HepG2 (cell line): ENCODE measurements around the gene HDGFL2. TPM values are rescaled to one million over a fixed set of nuclear protein-coding genes. Genes with fewer than 3 reads are reported as not detected.

Source experiments
- ATF6 ChIP-seq: sonication (generic); formaldehyde crosslinking; conservative IDR thresholded peaks from 2 replicates; pipeline ENCODE4 v1.4.0; 2020; ENCODE audit warnings: missing genetic modification reagents
- HHEX ChIP-seq: IDR thresholded peaks from 2 replicates; pipeline ENCODE4 v1.6.1; 2016; ENCODE audit warnings: control low read depth
- HNRNPH1 ChIP-seq: fragments of 200-400 bp; formaldehyde crosslinking; optimal IDR thresholded peaks from 2 replicates; pipeline ENCODE3; 2017; ENCODE audit warnings: mild to moderate bottlenecking, low read depth, low read length
- NFE2L1 ChIP-seq: sonication (generic); formaldehyde crosslinking; IDR thresholded peaks from 2 replicates; pipeline ENCODE4 v1.4.0; 2020; ENCODE audit warnings: missing genetic modification reagents, mild to moderate bottlenecking, borderline replicate concordance
- POGK ChIP-seq: sonication (generic); formaldehyde crosslinking; conservative IDR thresholded peaks from 2 replicates; pipeline ENCODE4 v1.8.0; 2022; ENCODE audit warnings: mild to moderate bottlenecking, moderate library complexity, missing genetic modification reagents
- PRDM10 ChIP-seq: sonication (generic); formaldehyde crosslinking; IDR thresholded peaks from 2 replicates; pipeline ENCODE4 v1.4.0; 2020; ENCODE audit warnings: low read depth, missing genetic modification reagents
- RBAK ChIP-seq: sonication (generic); formaldehyde crosslinking; IDR thresholded peaks from 2 replicates; pipeline ENCODE4 v1.5.1; 2020; ENCODE audit warnings: mild to moderate bottlenecking, missing genetic modification reagents
- SIN3B ChIP-seq: fragments of 150-350 bp; IDR thresholded peaks from 2 replicates; pipeline ENCODE4 v1.6.1; 2014; ENCODE audit warnings: low read length
- ZKSCAN8 ChIP-seq: IDR thresholded peaks from 2 replicates; pipeline ENCODE4 v1.6.1; 2016; ENCODE audit warnings: borderline replicate concordance, missing genetic modification reagents, missing compliant biosample characterization
- ZNF33B ChIP-seq: sonication (generic); formaldehyde crosslinking; IDR thresholded peaks from 2 replicates; pipeline ENCODE4 v1.5.1; 2020; ENCODE audit warnings: mild to moderate bottlenecking, missing genetic modification reagents
- ZNF367 ChIP-seq: sonication (generic); formaldehyde crosslinking; IDR thresholded peaks from 2 replicates; pipeline ENCODE4 v1.4.0; 2020; ENCODE audit warnings: missing genetic modification reagents, borderline replicate concordance
- ZNF503 ChIP-seq: sonication (generic); formaldehyde crosslinking; IDR thresholded peaks from 2 replicates; pipeline ENCODE4 v1.4.0; 2020; ENCODE audit warnings: missing genetic modification reagents
- ZNF510 ChIP-seq: sonication (generic); formaldehyde crosslinking; IDR thresholded peaks from 2 replicates; pipeline ENCODE4 v1.4.0; 2020; ENCODE audit warnings: low read depth, mild to moderate bottlenecking, missing genetic modification reagents
- ZNF569 ChIP-seq: sonication (generic); formaldehyde crosslinking; IDR thresholded peaks from 2 replicates; pipeline ENCODE4 v1.5.0; 2020; ENCODE audit warnings: mild to moderate bottlenecking, missing genetic modification reagents, moderate library complexity, borderline replicate concordance
- ZNF574 ChIP-seq: sonication (generic); formaldehyde crosslinking; IDR thresholded peaks from 2 replicates; pipeline ENCODE4 v1.4.0; 2020; ENCODE audit warnings: missing genetic modification reagents
- ZNF761 ChIP-seq: sonication (generic); formaldehyde crosslinking; conservative IDR thresholded peaks from 2 replicates; pipeline ENCODE4 v1.4.0; 2020; ENCODE audit warnings: mild to moderate bottlenecking, missing genetic modification reagents
- polyA plus RNA-seq, 8 experiments: library from polyadenylated mRNA; depleted of rRNA in 3 of 8; stranded (reverse) in 7 of 8; unstranded in 1 of 8; fragments of >200 nt; fragmentation: Illumina TruSeq in 4 of 8; extraction: Trizol in 4 of 8; gene quantifications; 2 replicates each; pipeline versions ENCODE4 v1.2.1 to v1.2.3, GENCODE V29; 2011 to 2016; ENCODE audit warnings: low read depth in 4 of 8, missing spikeins in 1 of 8, mixed read lengths in 1 of 8; ENCODE audit not compliant: insufficient read depth in 1 of 8
- total RNA-seq, 5 experiments: library from RNA; depleted of rRNA; stranded (reverse); fragments of >200 nt; fragmentation: Illumina TruSeq; extraction: Trizol; gene quantifications; 2 replicates each; pipeline ENCODE4 v1.2.3, GENCODE V29; 2016; ENCODE audit warnings: low read depth in 1 of 5

Gene HDGFL2
- total and polyA plus RNA-seq, 2 of the 13 experiments (the other 11 are each of a cell fraction or from before 2014, with no cell fraction given), result 20.0 to 51.1 TPM

GRCh38 chr19:4534836-4535658 is 63.0 kb downstream of the HDGFL2 start, which contains the start of gene PLIN5 (continued):
- TF ChIP-seq ZNF761 (CRISPR knock-in tag), result no peak
- no peak for TF ChIP-seq ZNF503 (CRISPR knock-in tag)
- TF ChIP-seq ZNF569 (CRISPR knock-in tag), result no peak
- TF ChIP-seq ZNF574 (CRISPR knock-in tag), result no peak
- no peak for TF ChIP-seq ZNF33B (CRISPR knock-in tag)
- TF ChIP-seq HHEX (CRISPR knock-in tag), result no peak
- TF ChIP-seq ZNF510 (CRISPR knock-in tag), result no peak
- no peak for TF ChIP-seq HNRNPH1
- no peak for TF ChIP-seq POGK
- TF ChIP-seq PRDM10 (CRISPR knock-in tag), result no peak
- TF ChIP-seq ATF6 (CRISPR knock-in tag), result no peak
- no peak for TF ChIP-seq NFE2L1 (CRISPR knock-in tag)
- TF ChIP-seq ZNF367, result no peak
- peak; percentile 18; the same call in 1 of the 2 replicates for TF ChIP-seq ZKSCAN8 (CRISPR knock-in tag)
- TF ChIP-seq SIN3B, result peak; percentile 87
- TF ChIP-seq RBAK, result no peak
